Stomach (tissue), 19 donors: ENCODE measurements around the gene QRICH1. TPM values are rescaled to one million over a fixed set of nuclear protein-coding genes. Genes with fewer than 3 reads are reported as not detected.

Source experiments
- DNase-seq, 2 donors: peaks; one replicate each; pipeline versions ENCODE4 v3.0.0 to v3.0.0-alpha.2; 2013 to 2019
- H3K27ac ChIP-seq, 5 donors: fragments of 200-600 bp in 4 of 5; sonication (generic) in 4 of 5; one replicate each; pipeline ENCODE4 v1.5.1; 2013 to 2019; ENCODE audit warnings: mild to moderate bottlenecking in 1 of 5, moderate library complexity in 1 of 5
- H3K27me3 ChIP-seq, 3 donors: fragments of 200-600 bp; sonication (generic); one replicate each; pipeline ENCODE4 v1.5.1; 2017 to 2019; ENCODE audit warnings: mixed run types in 1 of 3
- H3K36me3 ChIP-seq, 4 donors: fragments of 200-600 bp; sonication (generic); 1 replicate in 3 of 4; 2 replicates in 1 of 4; pipeline ENCODE4 v1.5.1; 2016 to 2019
- H3K4me1 ChIP-seq, 4 donors: fragments of 200-600 bp; sonication (generic); one replicate each; pipeline ENCODE4 v1.5.1; 2016 to 2019
- H3K4me3 ChIP-seq, 4 donors: fragments of 200-600 bp; sonication (generic) in 3 of 4; one replicate each; pipeline ENCODE4 v1.5.1; 2016 to 2019; ENCODE audit warnings: mild to moderate bottlenecking in 1 of 4
- H3K9me3 ChIP-seq, 4 donors: fragments of 200-600 bp; sonication (generic); one replicate each; pipeline ENCODE4 v1.5.1; 2016 to 2019
- EP300 ChIP-seq: sonication (generic); formaldehyde crosslinking; IDR thresholded peaks from one replicate; pipeline ENCODE4 v1.6.1; 2017; ENCODE audit warnings: antibody characterized with exemption
- POLR2A ChIP-seq, 4 donors: fragments of 450-650 bp; IDR thresholded peaks; one replicate each; pipeline ENCODE4 v1.6.1; 2016; ENCODE audit warnings: antibody characterized with exemption in 4 of 4, control low read depth in 2 of 4, mild to moderate bottlenecking in 1 of 4, moderate library complexity in 1 of 4
- POLR2AphosphoS5 ChIP-seq, 3 donors: sonication (generic); formaldehyde crosslinking; IDR thresholded peaks; one replicate each; pipeline ENCODE4 v1.6.1; 2016; ENCODE audit warnings: antibody characterized with exemption in 3 of 3
- WGBS, 5 donors: extraction: QIAGEN DNeasy Blood & Tissue Kit in 3 of 5; methylation state at CpG; one replicate each; pipeline versions ENCODE4 v1.1.5 to v1.1.7; 2013 to 2018; 5-methylcytosine and 5-hydroxymethylcytosine counted together
- intact Hi-C: fragments of 100-400 bp; cut with DNase I; formaldehyde crosslinking; loops from one replicate; pipeline ENCODE4 v1.15.1; 2023; ENCODE audit warnings: low total_unique reads
- long read RNA-seq, 10 donors: transcript quantifications; one replicate each; lab custom pipeline, GENCODE V29; 2026
- polyA plus RNA-seq, 3 donors: library from polyadenylated mRNA; stranded (reverse); fragments of 200-250 nt; gene quantifications; one replicate each; pipeline ENCODE4 v1.2.3, GENCODE V29; 2013
- total RNA-seq, 5 donors: library from RNA; depleted of rRNA; stranded (reverse); fragments of >200 nt; gene quantifications; one replicate each; pipeline versions ENCODE4 v1.1.0 to v1.2.3, GENCODE V29; 2014 to 2016
- TF ChIP-seq, protein P1 (sequence below), 7 experiments: fragments of 450-650 bp in 4 of 7; fragments of 200-600 bp in 3 of 7; sonication (generic) in 3 of 7; IDR thresholded peaks; one replicate each; pipeline ENCODE4 v1.5.1; 2016 to 2019; ENCODE audit warnings: antibody characterized with exemption in 7 of 7, control low read depth in 2 of 7, mild to moderate bottlenecking in 1 of 7
- donor health status: healthy with polysubstance abuse.
- donor health status: Bipolar disorder and iron deficiency.
- donor health status: healthy.

QRICH1 gene, protein sequence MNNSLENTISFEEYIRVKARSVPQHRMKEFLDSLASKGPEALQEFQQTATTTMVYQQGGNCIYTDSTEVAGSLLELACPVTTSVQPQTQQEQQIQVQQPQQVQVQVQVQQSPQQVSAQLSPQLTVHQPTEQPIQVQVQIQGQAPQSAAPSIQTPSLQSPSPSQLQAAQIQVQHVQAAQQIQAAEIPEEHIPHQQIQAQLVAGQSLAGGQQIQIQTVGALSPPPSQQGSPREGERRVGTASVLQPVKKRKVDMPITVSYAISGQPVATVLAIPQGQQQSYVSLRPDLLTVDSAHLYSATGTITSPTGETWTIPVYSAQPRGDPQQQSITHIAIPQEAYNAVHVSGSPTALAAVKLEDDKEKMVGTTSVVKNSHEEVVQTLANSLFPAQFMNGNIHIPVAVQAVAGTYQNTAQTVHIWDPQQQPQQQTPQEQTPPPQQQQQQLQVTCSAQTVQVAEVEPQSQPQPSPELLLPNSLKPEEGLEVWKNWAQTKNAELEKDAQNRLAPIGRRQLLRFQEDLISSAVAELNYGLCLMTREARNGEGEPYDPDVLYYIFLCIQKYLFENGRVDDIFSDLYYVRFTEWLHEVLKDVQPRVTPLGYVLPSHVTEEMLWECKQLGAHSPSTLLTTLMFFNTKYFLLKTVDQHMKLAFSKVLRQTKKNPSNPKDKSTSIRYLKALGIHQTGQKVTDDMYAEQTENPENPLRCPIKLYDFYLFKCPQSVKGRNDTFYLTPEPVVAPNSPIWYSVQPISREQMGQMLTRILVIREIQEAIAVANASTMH
- total RNA-seq (100 to 1,000 TPM in 1 of 5 donors, 10 to 100 TPM in 4; 27.2 to 105 (median 63.4) TPM), polyA plus RNA-seq (10 to 100 TPM; 16.1 to 29.7 (median 19.4) TPM)
- long read RNA-seq, donor 1, partial matches to known transcripts = 0 of 1 reads
- long read RNA-seq, donor 1, other reads (novel, unspliced or antisense) = 0 of 1 reads
- long read RNA-seq, donor 2, partial matches to known transcripts = 0 of 4 reads
- long read RNA-seq, donor 2, other reads (novel, unspliced or antisense) = 0 of 4 reads
- long read RNA-seq, donor 3, partial matches to known transcripts = 11 of 12 reads
- long read RNA-seq, donor 3, other reads (novel, unspliced or antisense) = 0 of 12 reads
- long read RNA-seq, donor 4 = 0 reads
- long read RNA-seq, donor 5, partial matches to known transcripts = 19 of 20 reads
- long read RNA-seq, donor 5, other reads (novel, unspliced or antisense) = 0 of 20 reads
- long read RNA-seq, donor 6 = 0 reads
- long read RNA-seq, donor 7, partial matches to known transcripts = 19 of 19 reads
- long read RNA-seq, donor 7, other reads (novel, unspliced or antisense) = 0 of 19 reads
- long read RNA-seq, donor 8, partial matches to known transcripts = 0 of 1 reads
- long read RNA-seq, donor 8, other reads (novel, unspliced or antisense) = 0 of 1 reads
- long read RNA-seq, donor 9, partial matches to known transcripts = 19 of 21 reads
- long read RNA-seq, donor 9, other reads (novel, unspliced or antisense) = 0 of 21 reads
- long read RNA-seq, donor 10, partial matches to known transcripts = 0 of 1 reads
- long read RNA-seq, donor 10, other reads (novel, unspliced or antisense) = 0 of 1 reads

DNA sequence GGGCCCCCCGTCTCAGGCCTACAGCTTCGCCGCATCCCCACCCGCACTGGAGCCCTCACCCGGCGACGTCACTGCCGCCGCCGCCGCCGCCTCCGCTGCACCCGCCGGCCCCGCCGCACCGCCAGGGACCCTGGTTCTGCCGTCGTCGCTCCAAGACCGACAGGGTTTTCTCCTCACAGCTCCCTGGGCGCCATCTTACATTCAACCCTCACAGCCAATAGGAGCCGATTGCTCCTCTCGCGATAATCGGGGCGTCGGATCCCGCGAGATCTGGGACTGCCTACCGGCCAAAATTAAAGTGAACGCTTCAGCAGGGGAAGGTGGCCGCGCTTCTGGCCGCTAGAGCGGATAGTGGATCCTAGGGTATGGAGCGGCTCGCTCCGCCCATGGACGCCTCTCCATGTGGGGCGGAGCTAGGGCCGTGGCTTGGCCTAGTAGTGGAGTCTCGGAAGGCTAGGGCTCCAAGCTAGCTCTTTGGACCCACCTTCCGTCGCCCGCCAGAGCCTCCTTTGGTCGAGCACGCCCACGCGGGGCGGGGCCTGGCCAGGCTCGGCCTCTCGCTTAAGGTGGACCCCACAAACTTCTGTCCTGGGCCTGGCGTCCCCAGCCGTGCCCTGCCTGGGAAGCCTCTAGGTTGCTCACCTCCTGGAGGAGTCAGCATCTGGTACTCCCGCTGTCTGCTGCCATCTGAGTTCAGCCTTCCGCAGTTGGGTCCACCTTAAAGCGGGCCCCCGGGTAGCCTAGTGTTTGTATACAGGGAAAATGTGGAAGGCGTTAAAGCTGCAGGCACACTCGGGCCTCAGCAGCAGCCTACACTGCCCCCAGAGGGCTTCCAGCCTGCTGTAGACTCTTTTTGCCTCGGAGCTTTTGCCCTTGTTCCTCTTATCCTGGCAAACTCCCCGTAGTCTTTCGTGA lies at the start of gene QRICH1:
Gene QRICH1 (minus strand): TSS at position 219 of the 915 bp plus-strand sequence. CDS start 17,054 bp downstream, outside the sequence.
- TF ChIP-seq POLR2AphosphoS5 (IDR thresholded peaks at IDR 0.05) = peak in 2 of 3 donors; percentile 74 to 78
- peak in 2 of 4 donors; percentile 47 to 73 for TF ChIP-seq POLR2A (IDR thresholded peaks at IDR 0.05)
- no peak for TF ChIP-seq EP300
- TF ChIP-seq, protein P1, sequence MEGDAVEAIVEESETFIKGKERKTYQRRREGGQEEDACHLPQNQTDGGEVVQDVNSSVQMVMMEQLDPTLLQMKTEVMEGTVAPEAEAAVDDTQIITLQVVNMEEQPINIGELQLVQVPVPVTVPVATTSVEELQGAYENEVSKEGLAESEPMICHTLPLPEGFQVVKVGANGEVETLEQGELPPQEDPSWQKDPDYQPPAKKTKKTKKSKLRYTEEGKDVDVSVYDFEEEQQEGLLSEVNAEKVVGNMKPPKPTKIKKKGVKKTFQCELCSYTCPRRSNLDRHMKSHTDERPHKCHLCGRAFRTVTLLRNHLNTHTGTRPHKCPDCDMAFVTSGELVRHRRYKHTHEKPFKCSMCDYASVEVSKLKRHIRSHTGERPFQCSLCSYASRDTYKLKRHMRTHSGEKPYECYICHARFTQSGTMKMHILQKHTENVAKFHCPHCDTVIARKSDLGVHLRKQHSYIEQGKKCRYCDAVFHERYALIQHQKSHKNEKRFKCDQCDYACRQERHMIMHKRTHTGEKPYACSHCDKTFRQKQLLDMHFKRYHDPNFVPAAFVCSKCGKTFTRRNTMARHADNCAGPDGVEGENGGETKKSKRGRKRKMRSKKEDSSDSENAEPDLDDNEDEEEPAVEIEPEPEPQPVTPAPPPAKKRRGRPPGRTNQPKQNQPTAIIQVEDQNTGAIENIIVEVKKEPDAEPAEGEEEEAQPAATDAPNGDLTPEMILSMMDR (IDR thresholded peaks at IDR 0.05) = peak in 5 of 7 experiments; percentile 14 to 58 (median 31)
- peak; percentile 97 to 99 for DNase-seq
- peak within 1 kb of the TSS; percentile 94 to 100 (median 98) for H3K4me3 ChIP-seq
- 0 to 1% (median 1%) methylated on average over 17 to 65 of the region's 65 CpGs for WGBS, 5 donors
- peak within 1 kb of the TSS; percentile 97 to 99 (median 98) for H3K27ac ChIP-seq
- H3K4me1 ChIP-seq = peaks cover 25 to 54% (median 49%) of the 10 kb centered on the region in 4 donors
- H3K9me3 ChIP-seq = no peaks in the 10 kb centered on the region
- peaks cover 19 to 49% (median 36%) of the 10 kb centered on the region in 4 donors for H3K36me3 ChIP-seq
- H3K27me3 ChIP-seq = no peaks in the 10 kb centered on the region
- intact Hi-C loops = no loop called here

DNA sequence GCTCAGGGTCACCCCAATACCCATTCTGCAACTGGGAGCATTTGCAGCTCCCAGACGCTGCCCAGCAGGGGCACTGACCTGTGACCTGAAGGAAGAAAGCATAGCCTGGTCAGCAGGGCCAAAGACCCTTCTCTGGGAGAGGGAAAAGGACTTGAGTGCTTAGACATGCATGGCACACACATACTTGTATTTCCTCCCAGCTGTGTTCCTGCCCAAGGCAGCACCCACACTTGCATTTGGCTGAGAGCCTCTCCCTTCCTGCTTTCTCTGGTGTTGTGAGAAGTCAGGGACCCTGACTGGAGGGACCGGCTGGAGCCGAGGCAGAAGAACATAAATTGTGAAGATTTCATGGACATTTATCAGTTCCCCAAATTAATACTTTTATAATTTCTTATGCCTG lies 46.2 kb upstream of the QRICH1 start:
- TF ChIP-seq, protein P1 (IDR thresholded peaks at IDR 0.05) = no peak
- TF ChIP-seq POLR2AphosphoS5 (IDR thresholded peaks at IDR 0.05) (no peak), POLR2A (IDR thresholded peaks at IDR 0.05) (no peak), EP300 (no peak)
- H3K27ac ChIP-seq = no peak overlapping the region

DNA sequence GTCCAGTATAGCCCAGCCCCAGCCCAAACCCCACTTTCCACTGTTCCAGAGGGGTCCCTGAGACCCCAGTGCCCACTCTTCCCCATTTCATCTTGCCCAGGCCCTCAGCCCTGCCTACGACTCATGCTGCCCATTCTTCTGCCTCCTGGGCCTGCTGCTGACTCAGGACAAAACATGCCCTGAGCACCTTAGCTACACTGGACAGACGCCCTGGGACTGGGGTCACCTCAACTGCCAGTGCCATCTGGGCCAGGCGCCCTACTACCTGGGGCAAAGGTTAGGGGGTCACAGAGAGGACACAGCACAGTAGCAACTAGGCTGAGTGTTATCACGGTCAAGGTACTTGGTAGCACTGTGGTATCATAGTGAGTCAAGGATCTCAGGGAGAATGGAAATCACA lies 41.6 kb upstream of the QRICH1 start:
- WGBS, 5 donors = 65 to 79% (median 68%) methylated on average over 4 of the region's 4 CpGs
- Histone ChIP-seq H3K4me1 (peaks cover 12 to 39% (median 33%) of the 10 kb centered on the region in 4 donors), H3K27ac (no peak overlapping the region), H3K4me3 (no peak overlapping the region), H3K9me3 (no peaks in the 10 kb centered on the region), H3K36me3 (peaks cover 4 to 7% (median 6%) of the 10 kb centered on the region in 4 donors), H3K27me3 (peaks cover 0 to 17% (median 6%) of the 10 kb centered on the region in 3 donors)
- intact Hi-C loops = no loop called here
- DNase-seq = no peak
- no peak for TF ChIP-seq EP300
- TF ChIP-seq, protein P1 (IDR thresholded peaks at IDR 0.05) = no peak
- no peak for TF ChIP-seq POLR2AphosphoS5 (IDR thresholded peaks at IDR 0.05)
- no peak for TF ChIP-seq POLR2A (IDR thresholded peaks at IDR 0.05)

More for the DNA sequence above, 46.2 kb upstream of the QRICH1 start:
- H3K4me1 ChIP-seq = no peaks in the 10 kb centered on the region
- H3K9me3 ChIP-seq = peaks cover 0 to 5% (median 0%) of the 10 kb centered on the region in 4 donors
- intact Hi-C loops = no loop called here
- peaks cover 0 to 17% (median 6%) of the 10 kb centered on the region in 3 donors for H3K27me3 ChIP-seq
- H3K4me3 ChIP-seq = no peak overlapping the region
- no peaks in the 10 kb centered on the region for H3K36me3 ChIP-seq
- 68 to 79% (median 74%) methylated on average over 3 of the region's 3 CpGs for WGBS, 5 donors
- DNase-seq = no peak
